ENCODE results near the gene SLC6A12.

DNA sequence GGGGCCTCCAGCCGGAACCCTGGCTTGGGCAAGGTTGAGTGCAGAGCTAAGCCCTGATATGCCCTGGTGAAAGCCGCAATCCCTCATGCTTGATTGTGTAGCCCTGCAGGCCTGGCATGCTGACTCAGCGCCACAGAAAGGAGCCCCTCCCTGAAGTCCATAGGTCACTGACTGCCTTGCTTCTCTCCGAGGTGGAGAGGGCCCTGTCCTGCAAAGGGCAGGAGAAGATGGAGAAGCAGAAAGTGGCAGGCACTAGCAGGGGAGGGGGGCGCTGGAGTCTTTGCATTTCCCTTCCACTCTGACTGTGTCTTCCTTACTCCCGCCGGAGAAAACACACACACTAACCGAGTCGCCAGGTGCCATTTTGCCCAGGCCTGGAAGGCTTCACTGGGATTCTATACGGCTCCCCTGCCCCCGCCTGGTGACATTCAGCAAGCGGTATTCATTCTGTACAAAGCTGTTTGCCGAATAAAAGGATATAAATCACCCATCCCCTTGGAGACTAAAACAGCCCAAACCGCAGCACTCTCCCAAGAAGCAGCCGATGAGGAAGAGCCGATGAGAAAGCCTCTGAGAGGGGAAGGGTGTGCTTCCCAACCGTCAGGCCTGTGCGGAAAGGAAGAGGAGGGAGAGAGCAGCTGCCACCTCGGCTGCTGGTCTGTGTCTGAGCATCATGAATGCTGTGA, 69.8 kb downstream of the SLC6A12 start:
- TF ChIP-seq SP1 (CRISPR knock-in tag; conservative IDR thresholded peaks at IDR 0.05) (no peak), ETV6 (CRISPR knock-in tag; IDR thresholded peaks at IDR 0.05) (no peak), JUN (CRISPR knock-in tag; IDR thresholded peaks at IDR 0.05) (no peak), KAT7 (CRISPR knock-in tag; IDR thresholded peaks at IDR 0.05; ENCODE audit: borderline replicate concordance) (no peak), TEAD4 (CRISPR knock-in tag; IDR thresholded peaks at IDR 0.05) (no peak), ZBTB21 (CRISPR knock-in tag; IDR thresholded peaks at IDR 0.05; ENCODE audit: borderline replicate concordance) (no peak), ZNF263 (CRISPR knock-in tag; IDR thresholded peaks at IDR 0.05; ENCODE audit: low read depth) (no peak), ZNF232 (CRISPR knock-in tag; IDR thresholded peaks at IDR 0.05) (no peak)
- TF ChIP-seq, protein P1, sequence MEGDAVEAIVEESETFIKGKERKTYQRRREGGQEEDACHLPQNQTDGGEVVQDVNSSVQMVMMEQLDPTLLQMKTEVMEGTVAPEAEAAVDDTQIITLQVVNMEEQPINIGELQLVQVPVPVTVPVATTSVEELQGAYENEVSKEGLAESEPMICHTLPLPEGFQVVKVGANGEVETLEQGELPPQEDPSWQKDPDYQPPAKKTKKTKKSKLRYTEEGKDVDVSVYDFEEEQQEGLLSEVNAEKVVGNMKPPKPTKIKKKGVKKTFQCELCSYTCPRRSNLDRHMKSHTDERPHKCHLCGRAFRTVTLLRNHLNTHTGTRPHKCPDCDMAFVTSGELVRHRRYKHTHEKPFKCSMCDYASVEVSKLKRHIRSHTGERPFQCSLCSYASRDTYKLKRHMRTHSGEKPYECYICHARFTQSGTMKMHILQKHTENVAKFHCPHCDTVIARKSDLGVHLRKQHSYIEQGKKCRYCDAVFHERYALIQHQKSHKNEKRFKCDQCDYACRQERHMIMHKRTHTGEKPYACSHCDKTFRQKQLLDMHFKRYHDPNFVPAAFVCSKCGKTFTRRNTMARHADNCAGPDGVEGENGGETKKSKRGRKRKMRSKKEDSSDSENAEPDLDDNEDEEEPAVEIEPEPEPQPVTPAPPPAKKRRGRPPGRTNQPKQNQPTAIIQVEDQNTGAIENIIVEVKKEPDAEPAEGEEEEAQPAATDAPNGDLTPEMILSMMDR (IDR thresholded peaks at IDR 0.05) = no peak
- TF ChIP-seq, protein P2, sequence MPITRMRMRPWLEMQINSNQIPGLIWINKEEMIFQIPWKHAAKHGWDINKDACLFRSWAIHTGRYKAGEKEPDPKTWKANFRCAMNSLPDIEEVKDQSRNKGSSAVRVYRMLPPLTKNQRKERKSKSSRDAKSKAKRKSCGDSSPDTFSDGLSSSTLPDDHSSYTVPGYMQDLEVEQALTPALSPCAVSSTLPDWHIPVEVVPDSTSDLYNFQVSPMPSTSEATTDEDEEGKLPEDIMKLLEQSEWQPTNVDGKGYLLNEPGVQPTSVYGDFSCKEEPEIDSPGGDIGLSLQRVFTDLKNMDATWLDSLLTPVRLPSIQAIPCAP (CRISPR knock-in tag; IDR thresholded peaks at IDR 0.05) = no peak
